GM19035 (cell line): Measurements from ENCODE around the gene ANTXR2.

Source experiments
- ATAC-seq: cut with Tn5 transposase; IDR thresholded peaks from one replicate; pipeline ENCODE4 v1.9.1; 2021; ENCODE audit not compliant: unreplicated experiment

Gene ANTXR2

DNA sequence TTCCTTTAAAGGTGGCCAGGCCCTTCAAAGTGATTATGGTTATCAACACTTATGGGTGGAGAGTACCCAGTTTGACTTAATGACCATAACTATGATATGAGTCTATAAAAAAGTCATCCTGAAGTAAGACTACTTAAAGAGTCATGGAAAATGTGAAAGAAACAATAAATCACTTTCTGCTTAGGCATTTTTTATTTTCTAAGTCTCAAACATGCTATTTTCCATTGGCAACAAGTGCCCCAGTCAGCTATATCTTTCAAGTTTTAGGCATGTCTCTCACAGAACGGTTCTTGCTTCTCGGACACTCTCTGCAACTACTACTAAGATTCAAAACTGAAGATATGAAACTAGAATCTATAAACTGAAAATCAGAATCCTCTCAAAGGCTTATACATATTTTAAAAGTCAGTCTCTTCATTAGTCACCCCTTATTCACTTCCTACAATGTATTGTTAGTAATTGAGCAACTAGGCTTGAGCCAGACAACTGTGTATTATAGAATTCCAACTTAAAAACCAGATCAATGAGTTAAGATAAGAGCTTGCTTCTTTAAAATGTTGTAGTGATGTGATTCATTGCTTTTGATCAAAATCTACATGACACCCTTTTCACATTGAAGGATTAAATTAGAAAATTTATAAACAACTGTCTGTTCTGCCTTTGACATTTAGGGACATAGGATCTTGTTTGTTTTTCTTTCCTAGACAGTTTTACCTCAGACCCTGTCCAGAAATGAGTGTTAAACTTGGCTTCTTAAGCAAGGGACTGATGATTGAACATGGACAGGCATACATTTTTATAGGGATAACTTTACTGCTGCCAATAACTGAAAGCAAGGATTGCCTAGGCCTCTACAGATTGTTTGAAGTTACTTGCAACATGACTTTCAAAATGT lies 2.9 kb downstream of the ANTXR2 start:
- ATAC-seq: peak; percentile 20

DNA sequence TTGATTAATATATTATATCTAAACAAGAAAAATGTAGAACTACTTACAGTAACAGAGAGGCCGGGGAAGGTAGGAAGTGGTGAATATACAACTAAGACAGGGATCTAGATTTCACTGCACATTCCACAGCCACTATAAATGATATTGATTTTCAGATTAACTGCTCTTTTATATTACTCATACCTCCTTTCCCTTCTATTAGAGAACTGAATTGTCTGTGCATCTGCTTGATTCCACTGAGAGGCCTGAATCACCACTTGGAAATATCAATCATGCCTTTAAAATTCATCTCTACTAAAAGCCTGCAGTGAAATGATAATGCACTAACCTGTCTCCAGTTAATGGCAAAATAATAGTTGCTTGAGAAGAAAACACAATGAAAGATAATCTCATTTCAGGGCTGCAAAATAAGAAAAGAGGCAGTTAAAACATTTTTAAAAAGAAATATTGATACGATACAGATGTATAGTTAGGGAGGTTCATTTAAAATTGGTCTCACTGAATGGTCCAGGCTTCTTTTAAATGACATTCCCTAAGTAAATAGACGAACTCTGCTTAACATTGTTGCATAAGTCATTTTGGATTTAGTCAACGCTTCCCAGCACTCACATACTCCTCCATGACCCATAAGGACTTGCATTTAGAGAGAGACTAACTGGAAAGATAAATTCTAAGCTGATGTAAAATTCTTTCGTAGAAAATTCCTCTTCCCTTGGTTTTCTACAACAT lies 3.8 kb downstream of the ANTXR2 start:
- ATAC-seq: no peak

DNA sequence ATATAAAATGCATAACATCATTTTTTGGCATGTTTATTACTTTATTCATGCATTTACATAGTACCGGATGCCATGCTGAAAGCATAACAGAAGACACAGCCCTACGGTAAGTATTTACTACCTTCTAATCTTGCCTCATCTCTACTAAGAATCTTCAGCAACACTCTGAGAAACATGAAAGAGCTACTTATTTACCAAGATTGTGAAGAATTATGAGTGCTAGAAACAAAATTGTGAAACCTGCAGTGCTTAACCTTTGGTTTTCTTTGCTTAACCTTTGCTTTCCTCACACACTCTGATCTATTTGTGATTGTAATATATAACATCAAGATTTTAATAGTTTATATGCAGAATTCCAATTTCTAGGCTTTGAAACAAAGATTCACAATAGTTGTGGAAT lies 7.4 kb downstream of the ANTXR2 start:
- no peak for ATAC-seq

DNA sequence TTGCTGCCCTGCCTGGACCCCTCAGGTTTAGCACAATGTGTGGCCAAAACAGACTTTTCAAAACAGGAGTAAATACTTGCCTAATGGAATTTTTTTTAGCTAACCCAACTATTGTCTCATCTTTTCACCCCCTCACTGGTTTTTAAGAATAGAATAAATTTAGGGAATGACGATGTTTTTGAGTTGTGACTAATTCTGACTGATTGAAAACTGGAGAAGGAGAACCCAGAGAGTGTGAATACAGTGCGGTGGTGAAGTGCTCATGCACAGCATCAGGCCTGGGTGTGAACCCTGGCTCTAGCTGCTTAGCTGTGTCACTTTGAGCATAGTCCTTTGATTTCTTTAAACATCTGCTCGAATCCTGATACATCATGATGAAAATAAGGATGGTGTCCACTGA lies 10.5 kb downstream of the ANTXR2 start:
- ATAC-seq: no peak

DNA sequence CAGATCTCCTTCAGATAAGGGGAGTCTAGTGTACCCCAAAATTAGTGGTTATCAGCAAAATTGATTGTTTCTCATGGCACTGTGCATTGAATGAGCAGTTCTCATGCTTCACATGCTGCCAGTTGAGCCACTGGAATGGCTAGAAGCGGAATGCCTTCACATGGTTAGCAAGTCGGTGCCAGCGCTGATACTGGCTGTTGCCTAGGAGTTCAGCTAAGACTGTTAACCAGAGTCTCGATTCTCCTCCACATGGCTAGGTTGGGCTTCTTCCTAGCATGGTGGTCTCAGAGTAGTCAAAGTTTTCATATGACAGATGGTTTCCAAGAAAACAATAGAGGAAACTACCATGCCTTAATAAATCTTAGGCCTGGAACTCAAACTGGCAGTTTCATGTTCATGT lies 12.2 kb downstream of the ANTXR2 start:
- ATAC-seq: no peak

DNA sequence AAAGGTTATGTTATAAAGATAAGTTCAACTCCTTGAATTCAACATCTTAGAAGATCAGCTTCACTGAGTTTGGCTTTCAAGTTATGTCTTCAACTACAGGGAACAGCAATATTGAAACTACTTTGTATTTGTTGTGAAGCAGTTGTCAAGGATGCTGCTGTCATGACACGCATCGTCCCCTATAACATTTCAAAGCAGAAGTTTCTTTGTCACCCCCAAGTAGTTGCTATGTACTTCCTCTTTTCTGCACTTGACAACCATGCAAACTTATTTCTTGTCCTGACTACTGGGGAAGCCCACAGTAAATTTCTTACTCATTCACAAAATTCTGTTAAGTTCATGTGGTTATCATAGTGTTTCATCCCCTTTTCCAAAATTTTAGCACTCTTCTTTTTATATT lies 14.3 kb downstream of the ANTXR2 start:
- peak; percentile 99 for ATAC-seq

DNA sequence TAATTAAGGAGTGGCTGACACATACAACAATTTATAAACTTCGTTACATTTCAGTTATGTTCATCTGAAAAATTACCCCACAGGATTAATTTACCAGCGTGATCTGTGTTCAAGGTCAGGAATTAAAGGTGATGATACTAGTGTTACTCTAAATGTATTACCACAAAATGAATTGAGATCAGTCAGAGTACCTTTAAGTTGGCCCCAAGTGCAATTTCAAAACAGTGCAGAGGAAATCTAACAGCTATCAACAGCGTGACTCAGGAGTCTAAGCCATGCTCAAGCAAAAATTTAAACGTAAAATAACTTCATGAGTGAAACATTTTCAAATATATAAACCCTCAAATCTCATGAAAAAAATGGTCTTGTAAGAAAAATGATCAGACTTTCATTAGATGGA lies 18.7 kb downstream of the ANTXR2 start:
- ATAC-seq: no peak

DNA sequence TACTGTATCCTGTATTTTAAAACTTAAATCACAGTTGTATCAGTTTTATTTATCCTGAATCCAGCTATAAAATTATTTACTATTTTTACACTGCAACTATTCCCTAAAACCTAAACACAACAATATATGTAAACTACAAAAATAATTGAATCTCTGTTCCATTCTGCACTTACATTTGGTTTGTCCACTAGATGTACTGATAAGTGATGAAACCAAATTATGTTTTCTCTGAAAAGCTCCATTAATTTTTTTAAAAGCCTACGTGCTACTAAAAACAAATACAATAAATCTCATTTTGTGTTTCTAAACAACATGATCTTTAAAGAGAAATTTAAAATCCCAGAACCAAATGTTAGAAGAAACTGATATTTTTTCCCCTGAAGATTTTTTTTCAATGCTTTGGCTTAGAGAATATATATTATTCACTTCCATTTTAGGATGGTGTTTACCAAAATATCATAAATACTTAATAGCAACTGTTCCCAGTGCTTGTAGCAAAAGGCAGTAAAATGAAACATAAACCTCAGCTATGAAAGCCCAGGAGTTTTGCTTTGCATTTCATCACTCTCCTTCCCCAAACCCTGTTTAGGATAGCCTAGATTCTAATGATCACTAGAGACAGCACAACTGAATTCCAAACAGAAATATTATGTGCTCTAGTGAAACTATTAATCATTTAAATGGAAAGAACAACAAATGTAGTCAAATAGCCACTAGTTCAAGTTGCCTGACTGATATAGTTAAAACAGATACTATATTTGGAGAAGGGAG lies 19.7 kb downstream of the ANTXR2 start:
- ATAC-seq: no peak

DNA sequence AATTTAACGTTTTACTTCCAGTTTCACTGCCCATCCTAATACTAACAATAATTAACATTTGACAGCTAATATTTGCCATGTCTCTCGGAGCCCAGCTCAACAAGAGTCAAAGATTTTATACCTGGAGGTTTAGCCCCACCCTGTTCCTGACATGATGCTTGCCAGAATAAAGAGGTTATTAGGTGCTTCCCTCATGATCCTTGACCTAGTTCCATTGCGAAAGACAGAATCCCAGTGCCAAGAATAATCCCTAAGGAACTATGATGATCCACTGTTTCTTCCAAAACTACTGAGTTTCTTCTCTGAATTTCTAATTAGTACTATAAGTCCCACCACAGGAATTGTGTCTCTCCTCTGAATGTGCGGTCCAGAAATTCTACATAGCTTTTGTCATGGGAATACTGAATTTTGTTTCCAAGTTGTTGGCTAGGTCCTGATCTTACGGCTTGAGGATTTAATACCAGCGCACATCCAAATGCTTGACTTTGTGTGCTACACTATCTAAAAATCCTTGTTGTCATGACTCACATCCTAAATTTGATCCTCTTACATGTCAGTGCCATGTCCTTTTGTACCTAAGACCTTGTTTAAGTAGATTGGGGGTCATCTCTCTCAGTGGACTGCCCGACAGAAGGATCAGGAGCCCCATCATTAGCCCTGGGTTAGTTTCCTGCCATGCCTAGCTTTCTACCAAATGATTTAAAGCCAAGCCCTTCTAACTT lies 23.1 kb downstream of the ANTXR2 start:
- ATAC-seq: no peak

DNA sequence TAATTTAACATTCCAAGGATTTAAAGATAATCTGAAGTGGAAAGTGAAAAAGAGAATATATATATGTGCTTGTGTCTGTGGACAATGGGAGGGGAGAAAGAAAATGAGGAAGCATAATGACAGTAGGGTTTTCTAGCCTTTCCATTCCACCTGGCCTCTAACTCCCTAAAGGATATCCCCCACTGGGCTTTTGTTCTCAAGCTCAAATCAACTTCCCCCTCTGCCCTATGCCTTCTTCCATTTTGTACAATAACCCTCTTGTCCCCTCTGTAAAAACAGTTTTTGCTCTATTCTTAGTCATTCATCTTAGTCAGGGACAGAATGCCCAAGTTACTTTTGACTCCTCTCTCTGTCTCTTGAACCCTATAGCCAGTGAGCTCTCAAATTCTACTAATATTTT lies 23.6 kb downstream of the ANTXR2 start:
- ATAC-seq: no peak

DNA sequence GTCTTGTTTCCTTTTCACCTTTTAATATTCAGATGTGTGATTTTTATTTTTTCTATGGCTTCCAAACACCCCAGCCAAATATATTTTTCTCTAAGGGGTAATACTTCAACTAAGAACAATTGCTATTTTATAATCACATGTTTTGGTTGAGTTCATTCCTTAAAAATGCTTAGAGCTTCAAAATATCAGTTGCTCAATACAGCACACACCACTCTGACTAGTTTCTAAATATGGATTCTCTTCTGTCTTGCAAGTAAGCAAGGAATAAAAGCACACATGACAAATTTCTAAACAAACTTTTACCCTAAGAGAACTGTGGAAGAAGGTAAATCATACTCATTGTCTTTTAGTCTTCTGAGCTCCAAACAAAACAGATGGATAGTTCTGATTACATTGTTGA lies 27.2 kb downstream of the ANTXR2 start:
- no peak for ATAC-seq

DNA sequence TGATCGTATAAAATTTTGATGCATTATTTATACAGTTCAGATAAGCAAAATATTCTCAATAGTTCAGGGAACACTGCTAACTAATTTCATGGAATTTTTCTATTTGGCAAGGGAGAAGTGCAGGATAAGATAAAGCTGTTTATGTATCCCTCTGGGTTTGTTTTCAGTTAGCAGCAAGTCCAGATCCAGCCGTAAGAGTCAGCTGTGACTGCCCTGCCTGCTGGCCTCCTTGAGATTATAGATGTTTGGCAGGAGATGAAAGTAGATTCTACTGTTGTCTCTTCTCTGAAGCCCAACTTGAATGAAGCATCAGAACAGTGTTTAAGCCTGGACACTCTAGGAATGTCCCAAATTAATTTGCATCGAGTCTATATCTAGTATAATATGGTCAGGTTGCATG lies 29.5 kb downstream of the ANTXR2 start:
- ATAC-seq: no peak

DNA sequence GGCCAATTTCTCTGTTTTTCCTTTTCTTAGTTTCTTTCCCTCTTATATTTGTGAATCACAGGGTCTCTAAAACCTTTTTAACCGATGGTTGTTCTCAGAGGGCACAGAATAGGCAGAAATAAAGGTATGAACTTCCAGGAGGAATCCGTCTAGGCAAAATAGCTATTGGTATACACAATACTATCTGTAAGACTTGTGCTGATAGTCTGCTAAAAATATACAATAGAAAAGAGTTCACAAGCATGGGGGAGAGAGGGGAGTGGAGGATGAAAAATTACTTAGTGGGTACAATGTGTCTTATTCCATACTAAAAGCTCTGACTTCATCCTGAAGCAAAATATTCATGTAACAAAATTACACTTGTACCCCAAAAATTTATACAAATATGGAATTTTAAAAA lies 30.2 kb downstream of the ANTXR2 start:
- no peak for ATAC-seq

DNA sequence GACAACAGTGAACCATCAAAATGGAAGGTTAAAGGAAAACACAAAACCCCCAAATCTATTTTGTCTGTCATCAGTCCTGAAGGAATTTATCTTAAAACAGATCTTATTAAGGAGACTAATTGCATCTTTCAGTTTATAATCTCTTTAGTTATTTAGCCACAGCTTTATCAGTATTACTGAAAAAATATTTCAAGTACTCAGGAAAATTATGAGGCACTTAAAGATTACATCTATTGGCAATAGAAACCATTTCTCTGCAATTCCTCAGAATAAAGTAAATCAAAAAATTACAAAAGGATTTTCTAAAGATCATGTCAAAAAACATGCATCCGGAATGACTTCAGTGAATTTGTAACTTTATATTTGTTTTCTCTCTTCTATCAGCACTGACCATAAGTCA lies 35.2 kb downstream of the ANTXR2 start:
- ATAC-seq: no peak

DNA sequence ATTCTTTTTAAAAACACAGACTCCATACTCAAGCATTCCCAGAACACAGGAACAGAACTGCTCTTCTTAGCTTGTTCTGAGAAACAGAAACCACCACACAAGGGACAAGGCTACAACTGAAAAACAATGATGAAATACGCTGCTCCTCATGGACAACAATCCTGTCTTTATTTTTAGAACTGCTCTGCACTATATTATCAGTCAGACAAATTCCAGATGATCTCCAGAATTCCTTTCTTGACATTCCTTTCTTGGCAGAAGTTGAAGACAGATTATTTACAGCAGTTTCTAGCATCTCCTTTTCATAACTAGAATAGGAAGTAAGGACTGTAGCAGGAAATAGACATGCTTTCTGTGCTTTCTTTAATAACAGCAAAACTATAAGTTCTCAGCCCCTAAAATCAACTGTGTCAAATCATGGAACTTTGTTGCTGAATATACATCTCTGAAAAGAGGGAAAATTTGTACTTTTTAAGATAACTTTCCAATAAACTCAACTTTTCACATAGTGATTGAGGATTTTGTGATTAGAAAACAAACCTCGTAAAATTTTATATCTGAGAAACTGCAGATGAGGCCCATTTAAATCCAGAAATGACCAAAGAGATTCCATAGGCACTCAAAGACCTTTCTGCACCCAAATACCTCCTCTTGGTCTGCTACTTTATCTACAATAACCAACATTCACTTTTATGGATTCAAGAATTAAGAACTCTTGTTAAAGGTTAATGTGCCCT lies 35.9 kb downstream of the ANTXR2 start:
- no peak for ATAC-seq

DNA sequence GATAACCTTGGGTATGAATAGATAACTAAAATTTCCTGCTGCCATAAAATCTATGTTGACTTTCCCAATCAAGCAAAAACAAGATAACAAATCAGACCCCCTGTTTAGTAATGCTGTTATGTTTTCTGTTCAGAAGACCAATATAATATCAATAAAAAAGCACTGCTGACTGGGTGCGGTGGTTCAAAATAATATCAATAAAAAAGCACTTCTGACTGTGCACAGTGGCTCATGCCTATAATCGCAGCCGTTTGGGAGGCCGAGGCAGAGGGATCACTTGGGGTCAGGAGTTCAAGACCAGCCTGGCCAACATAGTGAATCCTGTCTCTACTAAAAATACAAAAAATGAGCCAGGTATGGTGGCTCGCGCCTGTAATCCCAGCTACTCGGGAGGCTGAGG lies 36.7 kb downstream of the ANTXR2 start:
- ATAC-seq: no peak

DNA sequence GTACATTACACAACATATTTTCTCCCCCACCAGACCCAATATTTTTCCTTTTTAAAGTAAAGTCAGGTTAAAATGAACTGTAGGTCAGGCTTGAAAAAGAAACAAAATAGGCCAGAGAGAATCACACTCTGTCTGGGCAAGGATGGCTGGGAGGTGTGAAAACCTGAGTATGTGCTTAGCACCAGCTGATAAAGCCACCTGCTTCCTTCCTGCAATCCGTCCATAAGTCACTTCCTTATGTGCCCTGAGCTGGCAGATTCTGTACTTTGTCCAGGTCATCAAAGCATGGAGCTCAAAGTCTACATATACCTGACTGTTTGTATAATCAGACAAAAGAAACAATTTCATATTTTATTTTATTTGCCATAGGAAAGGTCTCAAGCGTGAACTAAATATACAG lies 37.7 kb downstream of the ANTXR2 start:
- no peak for ATAC-seq

DNA sequence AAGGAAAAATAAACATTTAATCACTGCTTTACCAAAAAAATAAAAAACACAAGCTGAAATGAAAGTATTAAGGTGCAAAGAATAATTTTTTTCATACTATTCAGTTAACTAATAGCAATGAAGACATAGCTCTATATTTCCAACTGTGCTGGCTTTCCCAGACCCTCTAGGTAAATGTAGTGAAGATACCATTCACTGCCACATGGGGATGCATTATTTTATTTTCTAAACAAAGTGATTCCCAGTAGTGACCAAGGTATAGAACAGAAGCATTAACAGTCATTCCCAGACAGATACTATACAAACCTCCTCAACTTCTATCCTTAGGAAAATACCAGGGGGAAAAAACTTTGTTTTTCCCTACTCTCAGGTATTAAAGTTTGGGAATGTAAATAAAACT lies 39.4 kb downstream of the ANTXR2 start:
- no peak for ATAC-seq

DNA sequence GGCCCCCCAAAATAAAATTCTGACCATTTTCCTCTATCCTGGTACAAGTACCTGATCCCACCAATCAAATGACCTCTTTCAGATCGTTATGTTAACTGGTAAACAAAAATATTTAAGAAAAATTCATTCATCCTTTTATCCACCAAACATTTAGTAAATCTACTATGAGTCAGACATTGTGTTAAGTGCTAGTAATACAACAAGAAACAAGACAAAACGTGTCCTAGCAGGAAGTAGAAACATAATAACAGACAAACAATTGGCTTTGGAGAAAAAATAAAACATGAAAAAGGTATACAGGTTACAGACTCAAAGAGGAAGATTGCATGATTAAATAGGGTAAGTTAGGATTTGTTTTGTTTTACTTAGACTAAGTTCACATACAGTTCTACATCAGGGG lies 43.7 kb downstream of the ANTXR2 start:
- ATAC-seq: no peak

DNA sequence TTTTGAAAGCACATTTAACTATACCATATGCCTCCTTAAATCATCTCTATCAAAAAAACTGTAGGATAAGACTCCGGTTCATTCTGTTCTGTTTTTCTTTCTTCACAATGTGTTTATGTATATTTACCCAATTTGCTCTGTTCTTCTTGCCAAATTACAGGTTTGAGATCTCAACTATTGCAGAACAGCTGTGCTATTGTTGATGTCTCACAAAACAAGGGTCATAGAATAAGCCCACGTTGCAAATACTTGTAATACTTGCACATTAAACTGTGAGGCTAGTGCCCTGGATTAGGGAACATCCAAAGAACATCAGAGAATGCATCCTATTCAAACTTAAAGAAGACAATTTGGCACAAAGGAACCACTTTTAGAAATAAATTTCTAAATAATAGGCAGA lies 45.4 kb downstream of the ANTXR2 start:
- ATAC-seq: no peak
